Panc1 (cell line): ENCODE data around the gene YIPF5. TPM values are rescaled to one million over a fixed set of nuclear protein-coding genes. Genes with fewer than 3 reads are reported as not detected.

Experiments used
- ATAC-seq: fragments of 200-7000 bp; cut with Tn5 transposase; 2 replicates; pipeline ENCODE4 v1.9.1; 2020; ENCODE audit warnings: mild to moderate bottlenecking, moderate library complexity
- BruUV-seq: library from RNA; stranded (reverse); fragments of 400-500 nt; replicated peaks from 2 replicates; lab custom pipeline; 2021; lab: Mats Ljungman, UMichigan
- CTCF ChIA-PET: fragments of 300-600 bp; sonication (Branson Sonifier 250); formaldehyde crosslinking; loops from one replicate; lab custom pipeline; 2022; ENCODE audit warnings: antibody characterized with exemption; lab: Charles Lee
- POLR2A ChIA-PET: fragments of 300-600 bp; sonication (Branson Sonifier 250); formaldehyde crosslinking; loops from one replicate; lab custom pipeline; 2022; ENCODE audit warnings: antibody characterized with exemption; lab: Charles Lee
- DNase-seq: peaks from one replicate; pipeline ENCODE4 v3.0.0-alpha.2; 2010; ENCODE audit warnings: low read depth, low spot score
- H3K27ac ChIP-seq: 2 replicates; pipeline ENCODE4 v1.5.1; 2011; ENCODE audit warnings: mild to moderate bottlenecking, low read length, inconsistent platforms
- H3K27me3 ChIP-seq: fragments of 200-500 bp; sonication (Bioruptor generic); 2 replicates; pipeline ENCODE4 v1.6.0; 2014; ENCODE audit warnings: low read length, inconsistent platforms; ENCODE audit not compliant: control insufficient read depth, insufficient read depth
- H3K36me3 ChIP-seq: fragments of 200-500 bp; sonication (Bioruptor generic); 2 replicates; pipeline ENCODE4 v1.5.1; 2014; ENCODE audit warnings: inconsistent platforms, mild to moderate bottlenecking, low read length, moderate library complexity; ENCODE audit not compliant: control insufficient read depth, insufficient read depth
- H3K4me1 ChIP-seq: 2 replicates; pipeline ENCODE4 v1.5.1; 2011; ENCODE audit warnings: inconsistent platforms, mild to moderate bottlenecking, low read length, moderate library complexity; ENCODE audit not compliant: control insufficient read depth, insufficient read depth
- H3K4me3 ChIP-seq, 2 experiments: 2 replicates each; pipeline ENCODE4 v1.5.1; 2011 to 2012; ENCODE audit warnings: low read depth in 2 of 2, low read length in 2 of 2, mild to moderate bottlenecking in 2 of 2, inconsistent platforms in 1 of 2, moderate library complexity in 1 of 2
- H3K9me3 ChIP-seq: fragments of 200-500 bp; sonication (Bioruptor generic); 2 replicates; pipeline ENCODE4 v1.5.1; 2014; ENCODE audit warnings: low read depth, mild to moderate bottlenecking, inconsistent platforms, low read length, moderate library complexity; ENCODE audit not compliant: control insufficient read depth, insufficient read depth
- POLR2AphosphoS5 ChIP-seq: IDR thresholded peaks from 2 replicates; pipeline ENCODE4 v1.6.1; 2012; ENCODE audit warnings: mild to moderate bottlenecking, low read depth, low read length, moderate library complexity
- SIN3A ChIP-seq: IDR thresholded peaks from 2 replicates; pipeline ENCODE4 v1.6.1; 2012; ENCODE audit warnings: low read depth, mild to moderate bottlenecking, low read length, moderate library complexity, borderline replicate concordance; ENCODE audit not compliant: insufficient read depth
- TCF7L2 ChIP-seq: IDR thresholded peaks from 2 replicates; pipeline ENCODE4 v1.6.1; 2011; ENCODE audit warnings: mild to moderate bottlenecking, low read depth, low read length, inconsistent platforms
- in situ Hi-C: cut with HindIII; loops from 2 replicates; pipeline ENCODE4 v1.10.0; 2016; ENCODE audit warnings: low sequenced_read_pairs, low pct_unique_long_range_greater_than_20kb
- intact Hi-C: fragments of 100-400 bp; cut with micrococcal nuclease; formaldehyde crosslinking; loops from one replicate; pipeline ENCODE4 v1.10.0; 2022; ENCODE audit not compliant: unreplicated experiment
- total RNA-seq: library from RNA; stranded (reverse); gene quantifications from one replicate; pipeline ENCODE4 v1.2.1, GENCODE V29; 2021; ENCODE audit not compliant: unreplicated experiment
- TF ChIP-seq, protein P1 (sequence below): fragments of 450-650 bp; IDR thresholded peaks from 2 replicates; pipeline ENCODE4 v1.5.1; 2017; ENCODE audit warnings: mild to moderate bottlenecking
- TF ChIP-seq, protein P2 (sequence below), 2 experiments: IDR thresholded peaks; 2 replicates each; pipeline ENCODE4 v1.6.1; 2011 to 2012; ENCODE audit warnings: low read depth in 2 of 2, control low read depth in 1 of 2, low read length in 1 of 2, mild to moderate bottlenecking in 1 of 2, moderate library complexity in 1 of 2; ENCODE audit not compliant: insufficient read depth in 1 of 2

The YIPF5 gene
- total RNA-seq, 1 experiment from 2014 or later, result 43.4 TPM

- DNase-seq, result no peak
- Histone ChIP-seq H3K27ac (no peak overlapping the region), H3K4me3 (no peak overlapping the region), H3K27me3 (no peaks in the 10 kb centered on the region; the same call in 1 of the 2 replicates), H3K9me3 (no peaks in the 10 kb centered on the region), H3K4me1 (no peaks in the 10 kb centered on the region), H3K36me3 (no peaks in the 10 kb centered on the region)
- intact Hi-C loops, result loop anchor here (10.0 kb wide), 1 partner anchor 310 kb away; no protein-coding TSS in a partner anchor
- POLR2A ChIA-PET, result no interaction called here
- CTCF ChIA-PET, result interaction anchor here (0.5 kb wide), 1 partner anchor 236 kb away, joined by 4 read pairs; no protein-coding TSS in a partner anchor
- BruUV-seq, result no TSS peak
- in situ Hi-C loops, result no loop called here
- ATAC-seq, result no peak
- TF ChIP-seq, protein P1, sequence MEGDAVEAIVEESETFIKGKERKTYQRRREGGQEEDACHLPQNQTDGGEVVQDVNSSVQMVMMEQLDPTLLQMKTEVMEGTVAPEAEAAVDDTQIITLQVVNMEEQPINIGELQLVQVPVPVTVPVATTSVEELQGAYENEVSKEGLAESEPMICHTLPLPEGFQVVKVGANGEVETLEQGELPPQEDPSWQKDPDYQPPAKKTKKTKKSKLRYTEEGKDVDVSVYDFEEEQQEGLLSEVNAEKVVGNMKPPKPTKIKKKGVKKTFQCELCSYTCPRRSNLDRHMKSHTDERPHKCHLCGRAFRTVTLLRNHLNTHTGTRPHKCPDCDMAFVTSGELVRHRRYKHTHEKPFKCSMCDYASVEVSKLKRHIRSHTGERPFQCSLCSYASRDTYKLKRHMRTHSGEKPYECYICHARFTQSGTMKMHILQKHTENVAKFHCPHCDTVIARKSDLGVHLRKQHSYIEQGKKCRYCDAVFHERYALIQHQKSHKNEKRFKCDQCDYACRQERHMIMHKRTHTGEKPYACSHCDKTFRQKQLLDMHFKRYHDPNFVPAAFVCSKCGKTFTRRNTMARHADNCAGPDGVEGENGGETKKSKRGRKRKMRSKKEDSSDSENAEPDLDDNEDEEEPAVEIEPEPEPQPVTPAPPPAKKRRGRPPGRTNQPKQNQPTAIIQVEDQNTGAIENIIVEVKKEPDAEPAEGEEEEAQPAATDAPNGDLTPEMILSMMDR, result no peak
- TF ChIP-seq SIN3A, result no peak
- TF ChIP-seq TCF7L2, result no peak
- no peak for TF ChIP-seq POLR2AphosphoS5
Measured at GRCh38 chr5:144135113-144135762, 35.2 kb downstream of the YIPF5 start.

GRCh38 chr5:144134194-144134826, 36.1 kb downstream of the YIPF5 start:
- Histone ChIP-seq H3K27ac (no peak overlapping the region), H3K4me1 (no peaks in the 10 kb centered on the region), H3K4me3 (no peak overlapping the region), H3K36me3 (no peaks in the 10 kb centered on the region), H3K9me3 (no peaks in the 10 kb centered on the region), H3K27me3 (no peaks in the 10 kb centered on the region; the same call in 1 of the 2 replicates)
- DNase-seq, result no peak
- TF ChIP-seq TCF7L2, result no peak
- ChIA-PET POLR2A (no interaction called here), CTCF (no interaction called here)
- no peak for ATAC-seq
- in situ Hi-C loops, result no loop called here
- no TSS peak for BruUV-seq
- intact Hi-C loops, result loop anchor here (10.0 kb wide), 1 partner anchor 310 kb away; no protein-coding TSS in a partner anchor

GRCh38 chr5:144133050-144133633, 37.3 kb downstream of the YIPF5 start:
- CTCF ChIA-PET, result interaction anchor here (1.2 kb wide), 1 partner anchor 9 kb away, joined by 3 read pairs; no protein-coding TSS in a partner anchor
- no peaks in the 10 kb centered on the region; the same call in 1 of the 2 replicates for H3K27me3 ChIP-seq
- no peaks in the 10 kb centered on the region for H3K36me3 ChIP-seq
- POLR2A ChIA-PET, result no interaction called here
- H3K4me3 ChIP-seq, result no peak overlapping the region
- no TSS peak for BruUV-seq
- intact Hi-C loops (loop anchor here (10.0 kb wide), 1 partner anchor 308 kb away; no protein-coding TSS in a partner anchor), in situ Hi-C loops (no loop called here)
- no peaks in the 10 kb centered on the region for H3K9me3 ChIP-seq
- ATAC-seq, result no peak
- H3K4me1 ChIP-seq, result no peaks in the 10 kb centered on the region
- TF ChIP-seq POLR2AphosphoS5 (no peak), TCF7L2 (no peak), SIN3A (no peak)
- TF ChIP-seq, protein P1, result no peak
- TF ChIP-seq, protein P2, sequence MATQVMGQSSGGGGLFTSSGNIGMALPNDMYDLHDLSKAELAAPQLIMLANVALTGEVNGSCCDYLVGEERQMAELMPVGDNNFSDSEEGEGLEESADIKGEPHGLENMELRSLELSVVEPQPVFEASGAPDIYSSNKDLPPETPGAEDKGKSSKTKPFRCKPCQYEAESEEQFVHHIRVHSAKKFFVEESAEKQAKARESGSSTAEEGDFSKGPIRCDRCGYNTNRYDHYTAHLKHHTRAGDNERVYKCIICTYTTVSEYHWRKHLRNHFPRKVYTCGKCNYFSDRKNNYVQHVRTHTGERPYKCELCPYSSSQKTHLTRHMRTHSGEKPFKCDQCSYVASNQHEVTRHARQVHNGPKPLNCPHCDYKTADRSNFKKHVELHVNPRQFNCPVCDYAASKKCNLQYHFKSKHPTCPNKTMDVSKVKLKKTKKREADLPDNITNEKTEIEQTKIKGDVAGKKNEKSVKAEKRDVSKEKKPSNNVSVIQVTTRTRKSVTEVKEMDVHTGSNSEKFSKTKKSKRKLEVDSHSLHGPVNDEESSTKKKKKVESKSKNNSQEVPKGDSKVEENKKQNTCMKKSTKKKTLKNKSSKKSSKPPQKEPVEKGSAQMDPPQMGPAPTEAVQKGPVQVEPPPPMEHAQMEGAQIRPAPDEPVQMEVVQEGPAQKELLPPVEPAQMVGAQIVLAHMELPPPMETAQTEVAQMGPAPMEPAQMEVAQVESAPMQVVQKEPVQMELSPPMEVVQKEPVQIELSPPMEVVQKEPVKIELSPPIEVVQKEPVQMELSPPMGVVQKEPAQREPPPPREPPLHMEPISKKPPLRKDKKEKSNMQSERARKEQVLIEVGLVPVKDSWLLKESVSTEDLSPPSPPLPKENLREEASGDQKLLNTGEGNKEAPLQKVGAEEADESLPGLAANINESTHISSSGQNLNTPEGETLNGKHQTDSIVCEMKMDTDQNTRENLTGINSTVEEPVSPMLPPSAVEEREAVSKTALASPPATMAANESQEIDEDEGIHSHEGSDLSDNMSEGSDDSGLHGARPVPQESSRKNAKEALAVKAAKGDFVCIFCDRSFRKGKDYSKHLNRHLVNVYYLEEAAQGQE (IDR thresholded peaks at IDR 0.05; ENCODE audit: insufficient read depth in 1 of 2, low read depth in 2 of 2, low read length in 1 of 2), result no peak
- DNase-seq, result no peak
- H3K27ac ChIP-seq, result no peak overlapping the region
